GM21360 (cell line): Measurements from ENCODE around the gene LIPH.
"Not testable (repeated sequence)": the region's sequence is repeated elsewhere in the genome, so short reads cannot be mapped to it uniquely, and the experiment has no call there.

Experiments
- ATAC-seq: cut with Tn5 transposase; IDR thresholded peaks from one replicate; pipeline ENCODE4 v1.9.1; 2021; ENCODE audit warnings: mild to moderate bottlenecking, moderate library complexity; ENCODE audit not compliant: unreplicated experiment

Gene LIPH

GRCh38 chr3:185490241-185490640, 62.1 kb downstream of the LIPH start:
- no peak for ATAC-seq

DNA sequence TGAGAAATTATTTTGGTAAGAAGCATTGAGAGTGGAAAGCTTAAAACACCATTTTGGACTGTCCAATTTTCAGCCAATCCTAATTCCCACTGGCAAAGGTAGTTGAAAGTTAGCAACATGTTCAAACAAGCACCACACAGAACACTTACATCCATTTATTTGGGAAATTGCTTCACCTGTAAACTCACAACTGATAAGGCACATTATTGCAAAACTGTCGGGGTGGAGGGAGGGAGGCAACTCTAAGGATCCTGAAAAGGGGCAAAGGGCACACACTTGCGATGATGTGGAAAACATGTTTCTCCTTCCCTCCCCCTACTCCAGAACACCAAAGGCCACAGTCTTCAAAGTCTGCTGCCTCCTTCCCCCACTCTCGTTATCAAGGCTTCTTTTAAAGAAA, 62.9 kb downstream of the LIPH start:
- no peak for ATAC-seq

- no peak for ATAC-seq
Measured at GRCh38 chr3:185488465-185488864, 63.9 kb downstream of the LIPH start.

GRCh38 chr3:185486394-185486793, 66.0 kb downstream of the LIPH start:
- ATAC-seq: no peak

GRCh38 chr3:185484296-185484695, 68.1 kb downstream of the LIPH start:
- ATAC-seq: no peak

GRCh38 chr3:185479373-185479945, 72.9 kb downstream of the LIPH start:
- ATAC-seq: no peak

- ATAC-seq: no peak
Measured at GRCh38 chr3:185477316-185477715, 75.1 kb downstream of the LIPH start.

- not testable (repeated sequence) for ATAC-seq
Measured at GRCh38 chr3:185474922-185475321, 77.5 kb downstream of the LIPH start.

DNA sequence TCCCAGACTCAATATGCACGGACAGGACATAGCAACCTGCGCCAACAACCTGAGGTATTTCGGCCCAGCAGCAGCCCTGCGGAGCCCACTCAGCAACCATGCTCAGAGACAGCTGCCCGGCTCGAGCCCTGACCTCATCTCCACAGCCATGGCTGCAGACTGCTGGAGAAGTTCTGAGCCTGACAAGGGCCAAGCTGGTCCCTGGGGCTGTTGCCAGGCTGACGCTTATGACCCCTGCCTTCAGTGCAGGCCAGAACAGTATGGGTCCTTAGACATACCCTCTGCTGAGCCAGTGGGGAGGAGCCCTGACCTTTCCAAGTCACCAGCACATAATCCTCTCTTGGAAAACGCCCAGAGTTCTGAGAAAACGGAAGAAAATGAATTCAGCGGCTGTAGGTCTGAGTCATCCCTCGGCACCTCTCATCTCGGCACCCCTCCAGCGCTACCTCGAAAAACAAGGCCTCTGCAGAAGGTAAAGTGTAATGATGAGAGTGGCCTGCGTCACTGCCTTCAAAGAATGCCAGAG, 79.0 kb downstream of the LIPH start:
- no peak for ATAC-seq

GRCh38 chr3:185470323-185470722, 82.1 kb downstream of the LIPH start:
- ATAC-seq: no peak

DNA sequence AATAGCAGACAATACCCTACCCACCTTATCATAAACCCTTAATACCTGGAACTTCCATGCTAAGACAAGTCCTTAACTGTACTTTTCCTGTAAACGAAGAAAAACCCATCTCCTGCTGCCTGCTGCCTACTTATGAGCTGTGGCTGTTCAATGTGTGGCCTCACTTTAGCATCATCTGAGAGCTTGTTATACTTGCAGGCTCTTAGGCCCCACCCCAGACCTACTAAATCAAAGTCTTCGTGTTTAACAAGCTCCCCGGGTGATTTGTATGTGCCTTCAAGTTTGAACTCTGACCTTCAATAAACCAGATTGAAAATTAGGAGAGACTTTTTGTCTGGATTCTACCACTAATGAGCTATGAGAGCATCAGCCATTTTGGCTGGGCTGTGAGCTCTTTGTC, 82.8 kb downstream of the LIPH start:
- ATAC-seq: no peak

- not testable (repeated sequence) for ATAC-seq
Measured at GRCh38 chr3:185466123-185466522, 86.3 kb downstream of the LIPH start.

DNA sequence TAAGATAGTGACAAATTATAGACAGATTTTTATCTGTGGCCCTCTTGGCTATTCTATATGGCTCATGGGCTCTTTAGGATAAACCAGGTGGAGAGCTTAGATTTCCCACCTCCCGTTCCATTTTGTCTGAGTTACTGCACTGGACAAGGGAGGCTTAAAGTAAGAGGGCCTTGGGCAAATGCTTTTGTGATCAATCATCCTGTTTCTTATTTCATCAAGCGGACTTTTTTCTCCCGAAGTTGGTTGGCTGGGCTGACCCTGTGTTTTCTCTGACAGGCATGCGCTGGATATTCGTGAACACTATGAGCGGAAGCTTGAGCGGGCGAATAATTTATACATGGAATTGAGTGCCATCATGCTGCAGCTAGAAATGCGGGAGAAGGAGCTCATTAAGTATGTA, 86.9 kb downstream of the LIPH start:
- ATAC-seq: no peak

DNA sequence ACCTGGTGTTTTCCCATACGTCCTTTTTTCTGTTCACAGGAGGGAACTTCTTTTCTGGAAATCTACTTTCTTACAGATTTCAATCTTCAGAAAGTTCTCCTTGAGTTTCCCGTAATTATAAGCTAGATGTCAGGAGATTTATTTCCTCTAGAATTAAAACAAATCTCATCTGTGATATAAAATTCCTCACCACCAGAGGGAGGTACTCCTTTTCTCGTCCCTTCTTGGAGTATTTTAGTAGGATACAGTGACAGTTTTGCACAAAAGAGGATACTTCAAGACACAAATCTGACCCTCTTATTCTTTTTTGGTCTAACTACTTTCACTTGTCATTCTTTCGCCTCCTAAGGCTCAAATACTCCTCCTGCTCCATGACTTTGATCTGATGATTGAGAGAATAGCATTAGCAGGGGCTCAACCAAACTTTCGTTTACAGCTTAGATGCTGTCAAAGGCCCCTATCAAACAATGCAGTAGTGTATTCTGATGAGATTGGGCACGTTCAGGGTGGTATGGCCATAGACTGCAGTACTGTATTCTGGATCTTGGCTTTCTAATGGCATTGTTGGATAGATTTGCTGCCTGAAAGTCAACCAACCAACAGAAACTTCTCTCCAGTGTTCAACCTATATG, 91.6 kb downstream of the LIPH start:
- no peak for ATAC-seq

DNA sequence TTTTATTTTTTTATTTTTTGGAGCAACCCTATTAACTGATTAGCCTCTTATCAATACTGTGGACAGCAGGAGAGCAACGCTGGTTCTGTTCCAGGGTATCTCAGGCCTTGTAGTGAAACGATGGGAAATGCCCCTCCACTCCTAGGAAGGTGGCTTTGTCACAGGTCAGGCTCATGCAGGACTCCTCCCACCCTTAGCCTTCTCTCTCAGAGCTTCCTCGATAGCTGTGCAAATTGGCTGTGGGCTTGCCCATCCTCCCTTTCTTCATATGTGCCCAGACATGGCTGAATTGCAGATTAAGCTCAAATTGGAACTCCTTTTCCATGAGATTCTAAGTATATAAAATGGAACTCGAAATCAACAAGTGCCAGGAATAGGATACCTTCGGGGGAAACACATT, 92.1 kb downstream of the LIPH start:
- no peak for ATAC-seq

GRCh38 chr3:185457376-185457775, 95.0 kb downstream of the LIPH start:
- ATAC-seq: no peak
